GM19438 (cell line): ENCODE measurements around the gene CD83.

ENCODE experiments used
- ATAC-seq: cut with Tn5 transposase; IDR thresholded peaks from one replicate; pipeline ENCODE4 v1.9.1; 2021; ENCODE audit warnings: low read depth; ENCODE audit not compliant: unreplicated experiment

Gene CD83

GRCh38 chr6:14123386-14124111 is 6.0 kb downstream of the CD83 start:
- ATAC-seq, result no peak

- ATAC-seq, result no peak
Observed at GRCh38 chr6:14125346-14125745, 7.8 kb downstream of the CD83 start.

GRCh38 chr6:14126191-14126590 is 8.6 kb downstream of the CD83 start:
- ATAC-seq, result no peak

GRCh38 chr6:14127611-14128010 is 10.0 kb downstream of the CD83 start:
- ATAC-seq, result no peak

GRCh38 chr6:14128012-14128411 is 10.4 kb downstream of the CD83 start:
- no peak for ATAC-seq

- no peak for ATAC-seq
Observed at GRCh38 chr6:14128746-14129145, 11.2 kb downstream of the CD83 start.

GRCh38 chr6:14129575-14129974 is 12.0 kb downstream of the CD83 start:
- peak; percentile 77 for ATAC-seq

- ATAC-seq, result no peak
Observed at GRCh38 chr6:14130435-14131075, 13.0 kb downstream of the CD83 start.

GRCh38 chr6:14131579-14131978 is 14.0 kb downstream of the CD83 start:
- ATAC-seq, result no peak

GRCh38 chr6:14132244-14132920 is 14.8 kb downstream of the CD83 start:
- ATAC-seq, result no peak

- ATAC-seq, result no peak
Observed at GRCh38 chr6:14132921-14133275, 15.3 kb downstream of the CD83 start.

GRCh38 chr6:14134211-14134910 is 16.8 kb downstream of the CD83 start:
- ATAC-seq, result no peak

GRCh38 chr6:14135893-14136539 is 18.4 kb downstream of the CD83 start:
- ATAC-seq, result no peak

- ATAC-seq, result no peak
Observed at GRCh38 chr6:14138701-14139215, 21.2 kb downstream of the CD83 start.

GRCh38 chr6:14141351-14142062 is 23.9 kb downstream of the CD83 start:
- ATAC-seq, result no peak

GRCh38 chr6:14142063-14142450 is 24.5 kb downstream of the CD83 start:
- ATAC-seq, result no peak

- ATAC-seq, result no peak
Observed at GRCh38 chr6:14142511-14143223, 25.1 kb downstream of the CD83 start.

- ATAC-seq, result no peak
Observed at GRCh38 chr6:14143305-14143704, 25.7 kb downstream of the CD83 start.

GRCh38 chr6:14144678-14145113 is 27.1 kb downstream of the CD83 start:
- peak; percentile 90 for ATAC-seq
